Esophagus mucosa (tissue), 1 donor: ENCODE data around the gene TRIM8. TPM values are rescaled to one million over a fixed set of nuclear protein-coding genes. Genes with fewer than 3 reads are reported as not detected.

Experiments
- ATAC-seq: fragments of 200-7000 bp; cut with Tn5 transposase; one replicate; pipeline ENCODE4 v1.9.1; 2020
- total RNA-seq: library from RNA; stranded (reverse); gene quantifications from one replicate; pipeline ENCODE4 v1.2.4, GENCODE V29; 2023
- donor health status: DM: yes; HTN: yes; CAD: no.

Gene TRIM8
- total RNA-seq, 1 donor from 2014 or later = 29.1 TPM

GRCh38 chr10:102633287-102633686 is 11.0 kb upstream of the TRIM8 start:
- ATAC-seq = no peak

GRCh38 chr10:102633848-102634247 is 10.4 kb upstream of the TRIM8 start:
- no peak for ATAC-seq

- ATAC-seq = peak; percentile 59
Measured at GRCh38 chr10:102634686-102635085, 9.6 kb upstream of the TRIM8 start.

- no peak for ATAC-seq
Measured at GRCh38 chr10:102635377-102635776, 8.9 kb upstream of the TRIM8 start.

- no peak for ATAC-seq
Measured at GRCh38 chr10:102639537-102639936, 4.7 kb upstream of the TRIM8 start.

- no peak for ATAC-seq
Measured at GRCh38 chr10:102641402-102641801, 2.9 kb upstream of the TRIM8 start.

GRCh38 chr10:102641880-102642735 is 2.2 kb upstream of the TRIM8 start:
- ATAC-seq = peak; percentile 84

GRCh38 chr10:102642736-102643335 is 1.4 kb upstream of the TRIM8 start:
- peak; percentile 11 for ATAC-seq

GRCh38 chr10:102643336-102644065 is 778 bp upstream of the TRIM8 start:
- ATAC-seq = no peak

GRCh38 chr10:102644646-102645387 is 538 bp downstream of the TRIM8 start:
- peak; percentile 43 for ATAC-seq

GRCh38 chr10:102645388-102645740 is 1.1 kb downstream of the TRIM8 start:
- peak; percentile 9 for ATAC-seq

- ATAC-seq = peak; percentile 38
Measured at GRCh38 chr10:102645741-102646609, 1.7 kb downstream of the TRIM8 start.

- ATAC-seq = no peak
Measured at GRCh38 chr10:102646610-102647442, 2.5 kb downstream of the TRIM8 start.

GRCh38 chr10:102647443-102648268 is 3.4 kb downstream of the TRIM8 start:
- no peak for ATAC-seq

GRCh38 chr10:102648269-102648888 is 4.1 kb downstream of the TRIM8 start:
- ATAC-seq = no peak

- no peak for ATAC-seq
Measured at GRCh38 chr10:102648889-102649796, 4.9 kb downstream of the TRIM8 start.

GRCh38 chr10:102649797-102650654 is 5.7 kb downstream of the TRIM8 start:
- ATAC-seq = no peak
